Measurements from ENCODE around the gene LRPAP1. TPM values are rescaled to one million over a fixed set of nuclear protein-coding genes. Genes with fewer than 3 reads are reported as not detected.

Gene LRPAP1
- total RNA-seq, 1 experiment from 2014 or later, result 90.8 TPM

- TF ChIP-seq AR (CRISPR knock-in tag; IDR thresholded peaks at IDR 0.05), result no peak
- no peak for TF ChIP-seq AFF4 (CRISPR knock-in tag; IDR thresholded peaks at IDR 0.05; ENCODE audit: borderline replicate concordance)
- TF ChIP-seq KAT7 (CRISPR knock-in tag; IDR thresholded peaks at IDR 0.05; ENCODE audit: borderline replicate concordance), result no peak
- TF ChIP-seq ZNF416 (CRISPR knock-in tag; IDR thresholded peaks at IDR 0.05), result no peak
- TF ChIP-seq SOX15 (CRISPR knock-in tag; IDR thresholded peaks at IDR 0.05), result no peak
- TF ChIP-seq CREB1 (CRISPR knock-in tag; IDR thresholded peaks at IDR 0.05), result no peak
Observed at GRCh38 chr4:3573131-3573530, 40.9 kb upstream of the LRPAP1 start (continued).

DNA sequence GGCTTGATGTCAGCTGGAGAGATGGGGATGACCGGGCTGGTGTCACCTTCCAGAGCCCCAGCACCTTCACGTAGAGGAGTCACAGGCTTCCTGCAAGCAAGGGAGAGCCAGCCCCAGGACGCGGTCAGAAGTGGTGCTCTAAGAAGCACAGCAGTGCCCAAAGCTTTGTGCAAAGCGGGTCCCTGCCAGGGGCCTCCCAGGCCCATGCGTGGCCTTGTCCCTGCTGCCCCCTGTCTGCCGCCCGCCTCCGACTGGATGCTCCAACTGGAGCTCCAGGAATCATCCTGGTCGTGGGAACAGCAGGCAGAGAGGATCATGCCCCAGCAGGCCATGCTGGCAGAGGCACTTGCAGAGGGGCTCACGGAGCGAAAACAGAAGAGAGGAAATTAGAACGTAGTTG, 40.1 kb upstream of the LRPAP1 start:
- Mint-ChIP-seq H3K4me1 (no peaks in the 10 kb centered on the region; the same call in 1 of the 2 replicates), H3K36me3 (no peaks in the 10 kb centered on the region), H3K27me3 (ENCODE audit: low read depth) (no peaks in the 10 kb centered on the region; the same call in 1 of the 2 replicates), H3K4me3 (no peak overlapping the region), H3K27ac (no peak overlapping the region), H3K9me3 (no peaks in the 10 kb centered on the region)
- ChIA-PET POLR2A (no interaction called here), CTCF (interaction anchor here (0.6 to 1.1 kb wide), 7 partner anchors 9 to 370 kb away, joined by 3 to 5 read pairs (median 3); no protein-coding TSS in a partner anchor)
- TF ChIP-seq, protein P1, sequence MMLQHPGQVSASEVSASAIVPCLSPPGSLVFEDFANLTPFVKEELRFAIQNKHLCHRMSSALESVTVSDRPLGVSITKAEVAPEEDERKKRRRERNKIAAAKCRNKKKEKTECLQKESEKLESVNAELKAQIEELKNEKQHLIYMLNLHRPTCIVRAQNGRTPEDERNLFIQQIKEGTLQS (CRISPR knock-in tag; conservative IDR thresholded peaks at IDR 0.05), result no peak
- TF ChIP-seq FOXP1 (CRISPR knock-in tag; IDR thresholded peaks at IDR 0.05; ENCODE audit: borderline replicate concordance) (no peak), ZNF219 (CRISPR knock-in tag; IDR thresholded peaks at IDR 0.05; ENCODE audit: borderline replicate concordance) (no peak), NR1H2 (CRISPR knock-in tag; IDR thresholded peaks at IDR 0.05) (no peak), USF2 (CRISPR knock-in tag; IDR thresholded peaks at IDR 0.05) (no peak), CDX4 (CRISPR knock-in tag; IDR thresholded peaks at IDR 0.05; ENCODE audit: borderline replicate concordance) (no peak), ELF4 (CRISPR knock-in tag; IDR thresholded peaks at IDR 0.05; ENCODE audit: low read depth) (no peak), RORB (CRISPR knock-in tag; IDR thresholded peaks at IDR 0.05) (no peak), ZNF423 (CRISPR knock-in tag; IDR thresholded peaks at IDR 0.05) (no peak), HMGA2 (CRISPR knock-in tag; IDR thresholded peaks at IDR 0.05) (no peak), GABPB1 (CRISPR knock-in tag; IDR thresholded peaks at IDR 0.05) (no peak)
- TF ChIP-seq, protein P2, sequence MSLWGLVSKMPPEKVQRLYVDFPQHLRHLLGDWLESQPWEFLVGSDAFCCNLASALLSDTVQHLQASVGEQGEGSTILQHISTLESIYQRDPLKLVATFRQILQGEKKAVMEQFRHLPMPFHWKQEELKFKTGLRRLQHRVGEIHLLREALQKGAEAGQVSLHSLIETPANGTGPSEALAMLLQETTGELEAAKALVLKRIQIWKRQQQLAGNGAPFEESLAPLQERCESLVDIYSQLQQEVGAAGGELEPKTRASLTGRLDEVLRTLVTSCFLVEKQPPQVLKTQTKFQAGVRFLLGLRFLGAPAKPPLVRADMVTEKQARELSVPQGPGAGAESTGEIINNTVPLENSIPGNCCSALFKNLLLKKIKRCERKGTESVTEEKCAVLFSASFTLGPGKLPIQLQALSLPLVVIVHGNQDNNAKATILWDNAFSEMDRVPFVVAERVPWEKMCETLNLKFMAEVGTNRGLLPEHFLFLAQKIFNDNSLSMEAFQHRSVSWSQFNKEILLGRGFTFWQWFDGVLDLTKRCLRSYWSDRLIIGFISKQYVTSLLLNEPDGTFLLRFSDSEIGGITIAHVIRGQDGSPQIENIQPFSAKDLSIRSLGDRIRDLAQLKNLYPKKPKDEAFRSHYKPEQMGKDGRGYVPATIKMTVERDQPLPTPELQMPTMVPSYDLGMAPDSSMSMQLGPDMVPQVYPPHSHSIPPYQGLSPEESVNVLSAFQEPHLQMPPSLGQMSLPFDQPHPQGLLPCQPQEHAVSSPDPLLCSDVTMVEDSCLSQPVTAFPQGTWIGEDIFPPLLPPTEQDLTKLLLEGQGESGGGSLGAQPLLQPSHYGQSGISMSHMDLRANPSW (CRISPR knock-in tag; conservative IDR thresholded peaks at IDR 0.05; ENCODE audit: low read depth), result no peak
- DNase-seq (ENCODE audit: low spot score) (peak; percentile 48), ATAC-seq (peak; percentile 68)
